DND-41 (cell line): ENCODE data around the gene CHN2.

Experiments
- CTCF ChIP-seq: IDR thresholded peaks from 2 replicates; pipeline ENCODE4 v1.5.1; 2012; ENCODE audit warnings: borderline replicate concordance, low read length, moderate library complexity, mild to moderate bottlenecking; ENCODE audit not compliant: poor library complexity, severe bottlenecking; ENCODE audit errors: extremely low read depth
- EZH2 ChIP-seq: IDR thresholded peaks from 3 replicates; pipeline ENCODE4 v1.6.1; 2012; ENCODE audit warnings: borderline replicate concordance, low read depth, mild to moderate bottlenecking, moderate library complexity, low read length, inconsistent platforms; ENCODE audit not compliant: severe bottlenecking

DNA sequence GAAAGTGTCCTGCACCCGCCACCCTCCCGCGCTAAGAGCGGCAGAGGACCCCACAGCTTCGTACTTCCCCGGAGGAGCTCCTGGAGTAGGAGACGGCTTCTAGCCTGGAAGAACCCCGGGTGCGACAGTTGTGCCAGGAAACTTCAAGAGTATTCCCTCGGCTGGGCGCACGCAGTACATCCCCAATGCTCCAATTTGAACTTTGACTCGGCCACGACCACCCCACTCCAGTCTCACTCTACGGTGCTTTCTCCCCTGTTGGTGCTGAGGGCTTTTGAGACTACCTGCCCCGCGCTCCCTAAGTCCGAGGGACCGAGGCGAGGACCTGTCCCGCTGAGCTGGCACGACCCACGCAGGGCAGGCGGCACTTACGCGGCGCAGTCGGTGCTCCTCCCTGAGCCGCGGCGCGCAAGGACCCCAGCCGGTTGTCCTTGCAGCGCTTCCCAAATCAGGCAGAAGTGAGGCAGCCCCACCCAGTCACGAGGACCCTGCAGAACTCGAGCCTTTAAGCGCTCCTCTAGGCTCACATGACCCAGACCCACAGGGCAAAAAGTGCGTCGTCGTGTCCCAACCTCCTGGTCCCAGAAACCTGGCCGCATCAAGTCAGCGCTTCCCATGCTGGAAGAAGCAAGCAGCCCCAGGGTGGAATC lies 48.4 kb upstream of the CHN2 start, which contains the start of gene CPVL:
- no peak for TF ChIP-seq CTCF
- TF ChIP-seq EZH2: no peak
